Left lung (tissue), 10 donors: ENCODE measurements around the gene FLRT2. TPM values are rescaled to one million over a fixed set of nuclear protein-coding genes. Genes with fewer than 3 reads are reported as not detected.

ENCODE experiments used
- ATAC-seq: fragments of 200-7000 bp; cut with Tn5 transposase; one replicate; pipeline ENCODE4 v1.9.1; 2020; ENCODE audit warnings: moderate library complexity
- DNase-seq, 4 donors: peaks; one replicate each; pipeline ENCODE4 v3.0.0-alpha.2; 2013 to 2020
- H3K27ac ChIP-seq, 2 donors: fragments of 200-600 bp; sonication (generic) in 1 of 2; one replicate each; pipeline versions ENCODE4 v1.5.0 to v1.8.0; 2020 to 2021
- H3K27me3 ChIP-seq, 2 donors: fragments of 200-600 bp; sonication (generic) in 1 of 2; one replicate each; pipeline versions ENCODE4 v1.5.0 to v1.8.0; 2020 to 2021
- H3K36me3 ChIP-seq, 2 donors: fragments of 200-600 bp; sonication (generic) in 1 of 2; one replicate each; pipeline versions ENCODE4 v1.5.0 to v1.8.0; 2020 to 2021
- H3K4me1 ChIP-seq, 2 donors: fragments of 200-600 bp; one replicate each; pipeline ENCODE4 v1.8.0; 2021
- H3K4me3 ChIP-seq, 2 donors: fragments of 200-600 bp; sonication (generic) in 1 of 2; one replicate each; pipeline versions ENCODE4 v1.5.0 to v1.8.0; 2020 to 2021; ENCODE audit warnings: mild to moderate bottlenecking in 1 of 2
- H3K9me3 ChIP-seq, 2 donors: fragments of 200-600 bp; sonication (generic) in 1 of 2; one replicate each; pipeline versions ENCODE4 v1.5.0 to v1.8.0; 2020 to 2021
- CTCF ChIP-seq, 2 donors: fragments of 200-600 bp; sonication (generic) in 1 of 2; IDR thresholded peaks; one replicate each; pipeline versions ENCODE4 v1.5.0 to v1.8.0; 2021; ENCODE audit warnings: antibody characterized with exemption in 2 of 2
- intact Hi-C, 2 donors: fragments of 100-400 bp; cut with DNase I; formaldehyde crosslinking; loops; one replicate each; pipeline versions ENCODE4 v1.11.2 to v1.14.2; 2022
- polyA plus RNA-seq, 6 donors: library from polyadenylated mRNA; unstranded; fragments of 120-200 nt; gene quantifications; one replicate each; pipeline ENCODE4 v1.2.1, GENCODE V29; 2013; ENCODE audit not compliant: insufficient read length in 6 of 6
- total RNA-seq, 2 donors: library from RNA; stranded (reverse); fragmentation: NEBNext Ultra II Directional; extraction: Animal tissue kit (Norgen Biotek cat#: 25700); gene quantifications; one replicate each; pipeline ENCODE4 v1.2.1, GENCODE V29; 2021
- donor health status: DM: no; HTN: yes; CAD: no.
- donor health status: DM: no; HTN: no; CAD: no.

Gene FLRT2
- total and polyA plus RNA-seq, 8 donors, result 19.1 to 51.3 (median 35.3) TPM

DNA sequence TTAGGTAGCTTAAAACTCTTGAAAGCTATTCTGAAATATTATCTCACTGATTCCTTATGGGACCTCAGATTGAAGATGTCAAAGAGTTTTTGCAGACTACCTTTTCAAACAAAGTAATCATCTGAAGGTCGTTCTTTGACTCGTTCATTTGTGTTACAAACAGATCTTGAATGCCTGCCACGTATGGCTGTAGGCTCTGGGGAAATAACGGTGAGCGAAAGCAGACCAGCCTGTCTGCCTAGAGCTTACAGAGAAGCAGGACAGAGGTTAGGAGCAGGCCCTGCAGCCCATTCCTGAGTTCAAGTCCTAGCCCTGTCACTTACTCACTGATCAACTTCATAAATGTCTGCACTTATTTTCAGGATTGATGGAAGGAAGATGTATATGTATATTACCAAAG lies 83.6 kb downstream of the FLRT2 start:
- no peak for DNase-seq

DNA sequence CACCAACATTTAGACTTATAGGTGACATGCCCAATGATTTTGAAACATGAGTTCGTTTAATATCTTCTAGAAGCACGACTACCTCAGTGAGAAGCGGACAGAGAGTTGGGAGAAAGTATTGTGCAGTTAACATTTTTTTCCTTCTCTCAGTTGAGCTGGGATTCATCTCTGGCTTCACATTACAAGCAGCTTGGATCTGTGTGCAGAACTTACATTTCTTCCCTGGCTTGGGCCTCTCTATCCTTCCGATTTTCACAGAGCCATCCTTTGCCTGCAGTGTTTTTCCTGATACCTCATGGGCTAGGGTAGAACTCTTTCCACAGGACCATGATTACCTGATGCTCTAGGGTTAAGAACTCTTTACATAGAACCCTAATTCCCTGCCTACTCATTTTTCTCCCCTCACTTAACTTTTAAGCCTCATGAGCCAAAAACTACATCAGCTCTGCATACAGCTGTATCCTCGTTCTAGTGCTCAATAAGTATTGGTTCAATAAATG lies 86.5 kb downstream of the FLRT2 start:
- DNase-seq (no peak), ATAC-seq (no peak)
- no peak for TF ChIP-seq CTCF (IDR thresholded peaks at IDR 0.05)
- Histone ChIP-seq H3K27me3 (no peaks in the 10 kb centered on the region), H3K9me3 (no peaks in the 10 kb centered on the region), H3K27ac (no peak overlapping the region), H3K4me3 (no peak overlapping the region), H3K4me1 (no peaks in the 10 kb centered on the region), H3K36me3 (no peaks in the 10 kb centered on the region)
- intact Hi-C loops, result no loop called here

More for the DNA sequence above, 83.6 kb downstream of the FLRT2 start:
- Histone ChIP-seq H3K4me3 (no peak overlapping the region), H3K27ac (no peak overlapping the region), H3K9me3 (no peaks in the 10 kb centered on the region), H3K36me3 (no peaks in the 10 kb centered on the region), H3K4me1 (no peaks in the 10 kb centered on the region), H3K27me3 (no peaks in the 10 kb centered on the region)
- TF ChIP-seq CTCF (IDR thresholded peaks at IDR 0.05), result no peak
- intact Hi-C loops, result no loop called here
- no peak for ATAC-seq

- no peaks in the 10 kb centered on the region for H3K4me1 ChIP-seq
These were observed 86.9 kb downstream of the FLRT2 start for GRCh38 chr14:85616886-85617285.

DNA sequence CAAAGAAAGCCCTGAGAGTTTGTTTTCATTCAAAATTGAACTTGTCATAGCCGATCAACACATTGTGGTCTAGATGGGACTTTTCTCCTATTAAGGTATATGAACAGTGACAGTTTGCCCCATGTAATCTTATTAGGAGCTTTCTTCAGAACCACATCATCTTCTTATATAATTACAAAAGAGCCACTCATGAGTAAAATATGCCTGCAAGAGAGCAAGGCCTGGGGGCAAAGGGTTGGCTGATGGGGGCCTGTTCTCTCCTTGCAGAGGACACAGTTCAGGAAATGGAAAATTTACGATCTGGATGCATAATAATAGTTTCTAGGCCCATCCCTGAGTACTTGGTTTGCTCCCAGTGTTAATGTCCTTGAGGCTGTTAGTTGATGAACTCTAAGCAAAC lies 87.8 kb downstream of the FLRT2 start:
- TF ChIP-seq CTCF (IDR thresholded peaks at IDR 0.05), result no peak
- H3K36me3 ChIP-seq, result no peaks in the 10 kb centered on the region
- no peak for DNase-seq
- no peaks in the 10 kb centered on the region for H3K4me1 ChIP-seq
- no peak overlapping the region for H3K4me3 ChIP-seq
- no peak overlapping the region for H3K27ac ChIP-seq
- no peak for ATAC-seq
- no peaks in the 10 kb centered on the region for H3K27me3 ChIP-seq
- intact Hi-C loops, result no loop called here
- no peaks in the 10 kb centered on the region for H3K9me3 ChIP-seq

More at GRCh38 chr14:85616886-85617285, 86.9 kb downstream of the FLRT2 start:
- Histone ChIP-seq H3K36me3 (no peaks in the 10 kb centered on the region), H3K27ac (no peak overlapping the region), H3K9me3 (no peaks in the 10 kb centered on the region), H3K4me3 (no peak overlapping the region), H3K27me3 (no peaks in the 10 kb centered on the region)
- no peak for ATAC-seq
- intact Hi-C loops, result no loop called here
- no peak for TF ChIP-seq CTCF (IDR thresholded peaks at IDR 0.05)
- no peak for DNase-seq

GRCh38 chr14:85618390-85618789 lies 88.4 kb downstream of the FLRT2 start:
- TF ChIP-seq CTCF (IDR thresholded peaks at IDR 0.05), result no peak
- Histone ChIP-seq H3K27me3 (no peaks in the 10 kb centered on the region), H3K27ac (no peak overlapping the region), H3K4me3 (no peak overlapping the region), H3K36me3 (no peaks in the 10 kb centered on the region), H3K4me1 (no peaks in the 10 kb centered on the region), H3K9me3 (no peaks in the 10 kb centered on the region)
- no peak for DNase-seq
- no peak for ATAC-seq
- intact Hi-C loops, result no loop called here
